GM12873 (cell line): Measurements from ENCODE around the gene PHC3.
A peak's percentile ranks its signal among the peaks of the same experiment; 100 is the strongest.

Experiments used
- TF ChIP-seq, protein P1 (sequence below): IDR thresholded peaks from 2 replicates; pipeline ENCODE4 v1.5.1; 2012; ENCODE audit warnings: low read depth, mild to moderate bottlenecking, moderate library complexity, low read length, control low read depth; ENCODE audit not compliant: insufficient read depth; ENCODE audit errors: missing control alignments

The PHC3 gene

DNA sequence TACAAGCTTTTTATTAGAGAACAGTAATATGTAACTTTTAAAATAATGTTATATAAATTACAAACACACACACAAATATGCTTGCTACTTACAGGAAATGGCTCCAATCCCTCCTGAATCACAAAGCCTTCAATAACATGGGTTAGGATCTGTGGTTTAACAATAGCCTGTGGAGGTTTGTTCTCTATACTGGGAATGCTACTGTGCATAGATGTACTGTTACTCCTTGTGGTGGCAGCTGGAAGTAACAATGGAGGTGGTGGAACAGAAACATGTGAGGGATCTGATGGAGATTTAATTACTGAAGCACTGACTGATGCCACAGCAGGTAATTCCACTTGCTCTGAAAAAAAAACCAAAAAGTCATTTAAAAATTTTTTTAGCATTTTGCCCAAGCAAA is 64.4 kb downstream of the PHC3 start:
- TF ChIP-seq, protein P1, sequence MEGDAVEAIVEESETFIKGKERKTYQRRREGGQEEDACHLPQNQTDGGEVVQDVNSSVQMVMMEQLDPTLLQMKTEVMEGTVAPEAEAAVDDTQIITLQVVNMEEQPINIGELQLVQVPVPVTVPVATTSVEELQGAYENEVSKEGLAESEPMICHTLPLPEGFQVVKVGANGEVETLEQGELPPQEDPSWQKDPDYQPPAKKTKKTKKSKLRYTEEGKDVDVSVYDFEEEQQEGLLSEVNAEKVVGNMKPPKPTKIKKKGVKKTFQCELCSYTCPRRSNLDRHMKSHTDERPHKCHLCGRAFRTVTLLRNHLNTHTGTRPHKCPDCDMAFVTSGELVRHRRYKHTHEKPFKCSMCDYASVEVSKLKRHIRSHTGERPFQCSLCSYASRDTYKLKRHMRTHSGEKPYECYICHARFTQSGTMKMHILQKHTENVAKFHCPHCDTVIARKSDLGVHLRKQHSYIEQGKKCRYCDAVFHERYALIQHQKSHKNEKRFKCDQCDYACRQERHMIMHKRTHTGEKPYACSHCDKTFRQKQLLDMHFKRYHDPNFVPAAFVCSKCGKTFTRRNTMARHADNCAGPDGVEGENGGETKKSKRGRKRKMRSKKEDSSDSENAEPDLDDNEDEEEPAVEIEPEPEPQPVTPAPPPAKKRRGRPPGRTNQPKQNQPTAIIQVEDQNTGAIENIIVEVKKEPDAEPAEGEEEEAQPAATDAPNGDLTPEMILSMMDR: peak; percentile 17

DNA sequence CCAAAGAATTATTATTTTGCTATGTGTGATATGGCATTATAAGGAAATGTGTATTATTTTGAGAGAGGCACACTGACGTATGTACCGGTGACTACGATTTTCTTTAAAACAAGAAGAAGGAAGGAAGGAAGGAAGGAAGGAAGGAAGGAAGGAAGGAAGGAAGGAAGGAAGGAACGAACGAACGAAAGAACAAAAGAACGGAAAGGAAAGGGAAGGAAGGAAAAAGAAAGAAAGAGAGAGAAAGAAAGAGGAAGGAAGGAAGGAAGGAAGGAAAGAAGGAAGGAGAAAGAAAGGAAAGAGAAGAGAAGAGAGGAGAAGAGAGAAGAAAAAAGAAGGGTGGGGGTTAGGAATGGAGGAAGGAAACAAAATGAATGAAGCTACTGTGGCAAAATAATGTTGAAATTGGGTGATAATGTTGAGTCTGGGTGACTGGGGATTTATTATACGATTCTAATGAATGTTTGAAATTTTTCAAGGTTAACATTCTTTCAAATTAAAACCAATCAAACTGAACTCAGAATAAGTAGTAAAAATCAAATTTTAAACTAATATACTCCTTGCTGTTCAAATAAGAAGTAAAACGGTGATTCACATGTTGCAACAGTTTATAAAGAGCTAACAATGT is 70.3 kb downstream of the PHC3 start:
- TF ChIP-seq, protein P1: no peak

DNA sequence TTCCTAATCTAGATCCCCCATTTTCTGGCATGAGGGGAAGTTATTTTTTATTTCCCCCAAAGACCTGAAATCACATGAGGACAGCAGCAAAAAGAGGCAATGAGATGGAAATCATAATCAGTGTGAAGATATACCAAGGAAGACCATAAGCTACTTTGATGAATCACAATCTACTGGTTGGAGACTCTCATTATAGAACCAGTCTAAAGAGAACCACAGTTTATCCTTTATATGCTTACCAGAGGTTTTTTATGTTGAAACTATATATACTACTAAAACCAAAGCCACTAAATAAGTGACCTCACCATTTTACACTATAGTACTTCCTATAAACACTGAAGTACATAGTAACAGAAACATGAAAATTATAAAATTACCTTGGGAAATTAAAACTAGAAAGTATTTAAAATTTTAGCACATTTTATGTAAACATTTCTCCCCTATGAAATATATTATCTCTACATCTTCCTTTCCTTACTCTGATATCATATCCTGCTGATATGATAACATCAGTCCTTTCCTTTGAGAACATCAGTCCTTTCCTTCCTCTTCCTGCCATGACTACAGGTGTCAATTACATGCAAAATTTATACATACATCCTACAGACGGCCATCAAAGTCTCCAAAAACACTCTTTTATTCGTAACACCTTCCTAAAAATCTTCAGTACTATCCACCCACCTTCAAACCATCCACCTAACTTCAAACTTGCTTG is 71.8 kb downstream of the PHC3 start:
- TF ChIP-seq, protein P1: no peak

DNA sequence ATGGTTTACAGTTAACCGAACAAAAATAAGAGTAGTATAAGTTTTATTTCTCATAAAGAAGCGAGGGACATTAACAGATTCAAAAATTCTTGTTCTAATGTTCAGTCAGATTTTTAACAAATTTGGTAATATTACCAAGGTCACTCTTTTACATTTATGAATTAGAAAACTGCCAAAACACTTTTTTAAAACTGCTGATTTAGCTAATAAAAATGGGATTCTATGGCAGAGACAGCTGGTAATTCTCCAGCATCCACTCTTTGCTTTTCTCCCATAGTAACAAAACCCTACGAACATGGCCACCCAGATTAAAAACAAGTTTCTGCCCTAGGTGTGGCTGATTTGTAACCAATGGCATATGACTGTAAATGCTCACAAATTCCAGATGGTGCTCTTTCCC is 72.6 kb downstream of the PHC3 start:
- TF ChIP-seq, protein P1: no peak

DNA sequence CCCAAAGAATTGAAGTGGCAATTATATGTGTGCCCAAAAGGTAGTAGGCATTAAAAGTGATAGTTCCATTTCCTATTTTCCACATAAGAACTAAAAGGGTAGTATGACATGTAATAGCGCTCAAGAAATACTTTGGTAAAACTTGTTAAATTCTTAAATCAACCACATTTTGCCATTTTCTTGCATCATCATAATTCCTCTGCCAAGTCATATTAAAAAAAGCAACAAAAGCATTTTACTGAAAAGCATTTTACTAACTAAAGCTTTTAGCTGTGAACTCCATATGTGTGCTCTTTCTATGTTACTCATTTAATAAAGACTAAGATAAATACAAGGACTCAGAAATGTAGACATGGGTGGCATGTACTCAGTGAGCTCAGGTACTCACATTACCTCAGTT is 73.6 kb downstream of the PHC3 start:
- TF ChIP-seq, protein P1: no peak

DNA sequence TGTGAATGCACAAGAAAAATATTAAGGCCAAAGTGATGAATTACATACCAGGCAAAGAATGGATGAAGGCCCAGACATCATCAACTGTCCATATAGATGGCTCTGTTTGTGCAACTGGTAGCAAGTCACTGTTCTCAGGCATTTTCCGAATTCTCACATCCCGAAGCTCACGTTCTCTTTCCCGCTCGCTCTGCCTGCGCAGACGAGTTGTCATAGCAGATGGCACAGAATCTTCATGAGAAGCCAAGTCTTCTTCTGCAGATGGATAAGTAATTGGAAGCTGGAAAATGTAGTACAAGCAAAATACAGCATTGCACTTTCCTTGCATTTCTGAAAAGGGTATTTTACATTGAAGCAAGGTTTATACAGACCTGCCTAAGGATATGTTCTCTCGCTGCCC is 79.1 kb downstream of the PHC3 start:
- TF ChIP-seq, protein P1: no peak

DNA sequence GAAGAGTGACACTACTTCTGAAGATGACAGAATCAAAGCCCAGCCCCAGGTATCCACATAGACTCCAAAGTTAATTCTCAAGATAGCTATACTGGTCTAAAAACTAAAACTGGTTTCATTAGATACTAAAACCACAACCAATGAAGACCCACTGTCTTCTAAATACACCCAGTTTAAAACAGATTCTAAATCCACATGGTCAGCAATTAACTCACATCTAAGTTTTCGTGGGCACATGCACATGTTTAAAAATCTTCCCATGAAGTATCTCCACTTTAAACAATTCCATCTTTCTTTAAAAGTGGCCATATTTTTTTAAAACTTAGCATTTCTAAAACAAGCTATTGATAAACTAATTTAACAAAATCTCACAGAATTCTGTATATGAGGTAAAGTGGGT is 80.6 kb downstream of the PHC3 start:
- TF ChIP-seq, protein P1: no peak
